Fibroblast of the aortic adventitia (primary cell): ENCODE results near the gene LRRC43. TPM values are rescaled to one million over a fixed set of nuclear protein-coding genes. Genes with fewer than 3 reads are reported as not detected.

Experiments used
- DNase-seq: peaks from one replicate; pipeline ENCODE4 v3.0.0-alpha.2; 2010; ENCODE audit warnings: low read depth
- H3K4me3 ChIP-seq: 2 replicates; pipeline ENCODE4 v1.5.1; 2011; ENCODE audit warnings: low read depth, mild to moderate bottlenecking, control low read depth, low read length, moderate library complexity
- small RNA-seq: library from RNA; depleted of rRNA; stranded (forward); fragments of <200 nt; gene quantifications from one replicate; pipeline ENCODE3, GENCODE V24; 2012
- total RNA-seq: library from RNA; depleted of rRNA; stranded (reverse); fragments of >200 nt; gene quantifications from 2 replicates; pipeline ENCODE4 v1.2.3, GENCODE V29; 2012; ENCODE audit warnings: low replicate concordance
- TF ChIP-seq, protein P1 (sequence below): IDR thresholded peaks from 2 replicates; pipeline ENCODE4 v1.5.1; 2011; ENCODE audit warnings: mild to moderate bottlenecking, low read length, control low read depth, inconsistent platforms; ENCODE audit not compliant: insufficient read depth

The LRRC43 gene
- total RNA-seq, 1 donor = 3.5 TPM

GRCh38 chr12:122250536-122250935, 67.6 kb downstream of the LRRC43 start:
- DNase-seq = no peak
- H3K4me3 ChIP-seq = no peak overlapping the region
- TF ChIP-seq, protein P1, sequence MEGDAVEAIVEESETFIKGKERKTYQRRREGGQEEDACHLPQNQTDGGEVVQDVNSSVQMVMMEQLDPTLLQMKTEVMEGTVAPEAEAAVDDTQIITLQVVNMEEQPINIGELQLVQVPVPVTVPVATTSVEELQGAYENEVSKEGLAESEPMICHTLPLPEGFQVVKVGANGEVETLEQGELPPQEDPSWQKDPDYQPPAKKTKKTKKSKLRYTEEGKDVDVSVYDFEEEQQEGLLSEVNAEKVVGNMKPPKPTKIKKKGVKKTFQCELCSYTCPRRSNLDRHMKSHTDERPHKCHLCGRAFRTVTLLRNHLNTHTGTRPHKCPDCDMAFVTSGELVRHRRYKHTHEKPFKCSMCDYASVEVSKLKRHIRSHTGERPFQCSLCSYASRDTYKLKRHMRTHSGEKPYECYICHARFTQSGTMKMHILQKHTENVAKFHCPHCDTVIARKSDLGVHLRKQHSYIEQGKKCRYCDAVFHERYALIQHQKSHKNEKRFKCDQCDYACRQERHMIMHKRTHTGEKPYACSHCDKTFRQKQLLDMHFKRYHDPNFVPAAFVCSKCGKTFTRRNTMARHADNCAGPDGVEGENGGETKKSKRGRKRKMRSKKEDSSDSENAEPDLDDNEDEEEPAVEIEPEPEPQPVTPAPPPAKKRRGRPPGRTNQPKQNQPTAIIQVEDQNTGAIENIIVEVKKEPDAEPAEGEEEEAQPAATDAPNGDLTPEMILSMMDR = no peak

Small RNA genes lying within 50 kb of the gene (small RNA-seq; reads per million reads assigned to genes)
- 0.51 reads per million for gene DIABLO

Other genes starting within 250 kb of the LRRC43 start
- 3.2 and 12.2 TPM in 2 replicates for gene BCL7A, start 161.2 kb upstream of the LRRC43 start, total RNA-seq
- 8.3 and 15.4 TPM in 2 replicates for gene MLXIP, start 104.4 kb upstream of the LRRC43 start, total RNA-seq
- not detected in 2 replicates for gene IL31, start 8.9 kb upstream of the LRRC43 start, total RNA-seq
- gene B3GNT4, start 20.6 kb downstream of the LRRC43 start, total RNA-seq = not detected in 2 replicates
- gene DIABLO, start 42.9 kb downstream of the LRRC43 start, total RNA-seq = 50.0 and 58.9 TPM in 2 replicates
- 18.3 and 20.9 TPM in 2 replicates for gene VPS33A, start 83.4 kb downstream of the LRRC43 start, total RNA-seq
- 80.3 and 121 TPM in 2 replicates for gene CLIP1, start 239.5 kb downstream of the LRRC43 start, total RNA-seq